ENCODE data around the gene EHD2.
"Not testable (repeated sequence)": the region's sequence is repeated elsewhere in the genome, so short reads cannot be mapped to it uniquely, and the experiment has no call there.

Gene EHD2, protein sequence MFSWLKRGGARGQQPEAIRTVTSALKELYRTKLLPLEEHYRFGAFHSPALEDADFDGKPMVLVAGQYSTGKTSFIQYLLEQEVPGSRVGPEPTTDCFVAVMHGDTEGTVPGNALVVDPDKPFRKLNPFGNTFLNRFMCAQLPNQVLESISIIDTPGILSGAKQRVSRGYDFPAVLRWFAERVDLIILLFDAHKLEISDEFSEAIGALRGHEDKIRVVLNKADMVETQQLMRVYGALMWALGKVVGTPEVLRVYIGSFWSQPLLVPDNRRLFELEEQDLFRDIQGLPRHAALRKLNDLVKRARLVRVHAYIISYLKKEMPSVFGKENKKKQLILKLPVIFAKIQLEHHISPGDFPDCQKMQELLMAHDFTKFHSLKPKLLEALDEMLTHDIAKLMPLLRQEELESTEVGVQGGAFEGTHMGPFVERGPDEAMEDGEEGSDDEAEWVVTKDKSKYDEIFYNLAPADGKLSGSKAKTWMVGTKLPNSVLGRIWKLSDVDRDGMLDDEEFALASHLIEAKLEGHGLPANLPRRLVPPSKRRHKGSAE

DNA sequence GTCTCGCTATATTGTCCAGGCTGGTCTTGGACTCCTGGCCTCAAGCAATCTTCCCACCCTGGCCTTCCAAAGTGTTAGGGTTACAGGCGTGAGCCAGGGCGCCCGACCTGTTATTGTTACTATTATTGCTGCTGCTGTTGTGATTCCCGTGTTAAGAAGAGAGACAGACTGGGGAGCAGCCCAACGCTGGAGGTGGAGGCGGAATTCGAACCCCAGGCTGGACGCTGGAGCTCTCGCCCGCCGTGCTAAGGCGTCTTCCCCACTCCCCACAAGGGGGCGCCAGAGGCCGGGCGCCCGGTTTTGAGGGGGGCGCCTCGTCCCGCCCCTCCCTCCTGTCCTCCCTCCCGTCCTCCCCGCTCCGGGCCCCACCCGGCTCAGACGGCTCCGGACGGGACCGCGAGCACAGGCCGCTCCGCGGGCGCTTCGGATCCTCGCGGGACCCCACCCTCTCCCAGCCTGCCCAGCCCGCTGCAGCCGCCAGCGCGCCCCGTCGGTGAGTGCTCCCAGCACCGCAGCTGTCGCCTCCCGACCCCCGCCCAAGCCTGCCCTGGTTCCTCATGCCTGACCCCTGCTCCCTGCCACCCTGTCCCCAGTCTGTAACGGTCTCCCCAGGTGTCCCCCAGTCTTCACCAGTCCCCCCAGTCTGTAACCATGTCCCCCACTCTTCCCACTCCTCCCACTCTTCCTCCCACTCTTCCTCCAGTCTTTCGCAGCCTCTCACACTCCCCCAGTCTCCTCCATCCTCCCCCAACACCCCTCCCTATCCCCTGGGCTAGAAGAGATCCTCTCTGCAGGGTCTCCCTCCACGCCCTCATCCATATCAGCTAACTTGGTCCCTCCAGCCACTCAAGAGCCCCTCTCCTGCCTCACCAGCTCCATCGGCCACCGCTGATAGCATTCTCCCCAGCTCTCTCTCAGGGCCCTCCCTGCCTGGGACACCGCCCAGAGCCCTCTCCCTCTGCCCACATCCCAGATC, at the start of gene EHD2:
Gene EHD2, plus strand, starts transcription at position 377 of the 976 bp plus-strand sequence. CDS start 3,191 bp downstream, outside the sequence.
- peak; percentile 31 for DNase-seq (ENCODE audit: low read depth)

GRCh38 chr19:47663435-47663910, 49.7 kb upstream of the EHD2 start:
- no peak for DNase-seq (ENCODE audit: low read depth)

GRCh38 chr19:47663911-47664771, 49.1 kb upstream of the EHD2 start:
- DNase-seq (ENCODE audit: low read depth), result no peak

DNA sequence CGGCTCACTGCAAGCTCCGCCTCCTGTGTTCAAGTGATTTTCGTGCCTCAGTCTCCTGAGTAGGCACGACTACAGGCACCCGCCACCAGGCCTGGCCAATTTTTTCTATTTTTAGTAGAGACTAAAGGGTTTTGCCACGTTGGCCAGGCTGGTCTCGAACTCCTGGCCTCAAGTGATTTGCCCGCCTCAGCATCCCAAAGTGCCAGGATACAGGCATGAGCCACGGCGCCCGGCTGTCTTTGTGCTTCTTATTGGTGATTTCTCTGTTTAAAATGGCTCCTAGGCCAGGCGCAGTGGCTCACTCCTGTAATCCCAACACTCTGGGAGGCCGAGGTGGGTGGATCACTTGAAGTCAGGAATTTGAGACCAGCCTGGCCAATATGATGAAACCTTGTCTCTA, 44.7 kb upstream of the EHD2 start:
- DNase-seq (ENCODE audit: low read depth), result not testable (repeated sequence)

- DNase-seq (ENCODE audit: low read depth), result no peak
These were observed 42.5 kb upstream of the EHD2 start for GRCh38 chr19:47670736-47671135.

DNA sequence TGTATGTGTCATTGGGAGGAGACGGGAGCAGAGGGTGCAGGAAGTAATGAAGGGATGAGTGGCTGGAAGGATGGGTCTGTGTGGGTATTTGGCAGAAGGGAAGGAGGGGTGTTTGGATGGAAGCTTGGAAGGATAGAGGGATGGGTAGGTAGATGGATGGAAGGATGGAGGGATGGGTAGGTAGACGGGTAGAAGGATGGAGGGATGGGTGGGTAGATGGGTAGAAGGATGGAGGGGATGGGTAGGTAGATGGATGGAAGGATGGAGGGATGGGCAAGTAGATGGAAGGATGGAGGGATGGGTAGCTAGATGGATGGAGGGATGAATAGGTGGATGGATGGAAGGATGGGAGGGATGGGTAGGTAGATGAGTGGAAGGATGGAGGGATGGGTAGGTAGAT, 41.7 kb upstream of the EHD2 start:
- DNase-seq (ENCODE audit: low read depth), result no peak

GRCh38 chr19:47673426-47673825, 39.8 kb upstream of the EHD2 start:
- no peak for DNase-seq (ENCODE audit: low read depth)

DNA sequence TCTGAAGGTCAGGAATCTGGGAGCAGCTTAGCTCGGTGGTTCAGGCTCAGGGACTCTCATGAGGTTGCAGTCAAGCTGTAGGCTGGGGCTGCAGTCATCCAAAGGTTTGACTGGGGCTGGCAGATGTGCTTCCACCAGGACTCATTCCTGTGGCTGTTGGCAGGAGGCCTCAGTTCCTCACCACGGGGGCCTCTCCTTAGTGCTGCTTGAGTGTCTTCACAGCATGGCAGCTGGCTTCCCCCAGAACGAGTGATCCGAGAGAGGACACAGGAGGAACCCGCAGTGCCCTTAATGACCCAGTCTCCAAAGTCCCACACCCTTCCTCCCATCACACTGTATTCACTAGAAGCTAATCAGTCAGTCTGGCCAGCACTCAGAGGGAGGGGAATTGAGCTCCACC, 38.7 kb upstream of the EHD2 start:
- no peak for DNase-seq (ENCODE audit: low read depth)

- DNase-seq (ENCODE audit: low read depth), result no peak
These were observed 38.0 kb upstream of the EHD2 start for GRCh38 chr19:47675271-47675670.

GRCh38 chr19:47675859-47676258, 37.4 kb upstream of the EHD2 start:
- DNase-seq (ENCODE audit: low read depth), result no peak

DNA sequence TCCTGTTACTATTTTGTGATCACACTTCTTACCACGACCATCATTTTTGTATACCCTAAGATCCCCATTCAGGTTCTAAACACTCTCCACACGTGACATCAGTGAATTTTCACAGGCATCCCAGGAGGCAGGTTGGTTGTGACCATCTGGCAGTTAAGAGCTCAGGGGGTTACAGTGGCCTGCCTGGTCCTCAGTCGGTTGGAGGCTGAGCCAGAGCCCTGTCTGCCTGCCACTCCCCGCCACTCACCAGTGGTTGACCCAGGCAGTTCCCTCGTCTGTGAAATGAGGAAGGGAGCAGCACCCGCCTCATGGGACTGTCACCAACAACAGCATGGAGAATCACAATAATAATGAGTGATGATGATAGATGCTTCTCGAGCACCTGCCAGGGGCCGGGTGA, 36.4 kb upstream of the EHD2 start:
- DNase-seq (ENCODE audit: low read depth), result no peak

GRCh38 chr19:47679251-47679900, 33.8 kb upstream of the EHD2 start:
- no peak for DNase-seq (ENCODE audit: low read depth)

- DNase-seq (ENCODE audit: low read depth), result no peak
These were observed 33.0 kb upstream of the EHD2 start for GRCh38 chr19:47679922-47680857.

GRCh38 chr19:47680858-47681332, 32.3 kb upstream of the EHD2 start:
- DNase-seq (ENCODE audit: low read depth), result no peak

GRCh38 chr19:47681388-47681787, 31.8 kb upstream of the EHD2 start:
- no peak for DNase-seq (ENCODE audit: low read depth)

DNA sequence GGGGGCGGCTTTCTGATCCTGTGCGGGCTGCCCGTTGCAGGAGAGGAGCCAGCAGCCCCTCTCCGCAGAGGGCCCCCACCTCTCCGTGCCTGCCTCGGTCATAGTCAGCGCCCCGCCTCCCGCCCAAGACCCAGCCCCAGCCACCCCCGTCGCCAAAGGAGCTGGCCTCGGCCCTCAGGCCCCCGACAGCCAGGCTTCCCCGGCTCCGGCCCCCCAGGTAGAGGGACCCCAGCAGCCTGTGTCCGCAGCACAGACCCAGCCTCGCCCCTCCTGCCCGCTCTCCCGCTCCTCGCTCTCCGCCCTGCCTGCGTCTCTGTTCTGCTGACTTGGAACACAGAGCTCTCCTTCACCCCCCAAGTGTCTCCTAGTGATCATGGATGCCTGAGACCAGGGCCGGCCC, 31.3 kb upstream of the EHD2 start:
- no peak for DNase-seq (ENCODE audit: low read depth)

DNA sequence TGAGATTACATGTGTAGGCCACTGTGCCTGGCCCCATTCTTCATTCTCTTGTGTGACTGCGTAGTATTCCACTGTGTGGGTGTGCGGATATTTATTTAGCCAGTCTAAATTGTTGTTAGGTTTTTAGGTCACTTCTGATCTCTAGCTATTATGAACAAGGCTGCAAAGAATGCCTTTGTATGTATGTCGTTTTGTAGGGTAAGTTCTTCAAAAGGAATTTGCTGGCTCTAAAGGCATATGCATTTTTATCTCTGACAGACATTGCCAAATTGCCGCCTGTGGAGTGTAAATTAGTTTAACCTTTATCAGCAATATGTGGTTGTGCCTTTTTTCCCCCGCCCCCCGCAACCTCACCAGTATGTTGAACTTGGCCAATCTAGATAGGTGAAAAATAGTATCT, 30.3 kb upstream of the EHD2 start:
- no peak for DNase-seq (ENCODE audit: low read depth)

DNA sequence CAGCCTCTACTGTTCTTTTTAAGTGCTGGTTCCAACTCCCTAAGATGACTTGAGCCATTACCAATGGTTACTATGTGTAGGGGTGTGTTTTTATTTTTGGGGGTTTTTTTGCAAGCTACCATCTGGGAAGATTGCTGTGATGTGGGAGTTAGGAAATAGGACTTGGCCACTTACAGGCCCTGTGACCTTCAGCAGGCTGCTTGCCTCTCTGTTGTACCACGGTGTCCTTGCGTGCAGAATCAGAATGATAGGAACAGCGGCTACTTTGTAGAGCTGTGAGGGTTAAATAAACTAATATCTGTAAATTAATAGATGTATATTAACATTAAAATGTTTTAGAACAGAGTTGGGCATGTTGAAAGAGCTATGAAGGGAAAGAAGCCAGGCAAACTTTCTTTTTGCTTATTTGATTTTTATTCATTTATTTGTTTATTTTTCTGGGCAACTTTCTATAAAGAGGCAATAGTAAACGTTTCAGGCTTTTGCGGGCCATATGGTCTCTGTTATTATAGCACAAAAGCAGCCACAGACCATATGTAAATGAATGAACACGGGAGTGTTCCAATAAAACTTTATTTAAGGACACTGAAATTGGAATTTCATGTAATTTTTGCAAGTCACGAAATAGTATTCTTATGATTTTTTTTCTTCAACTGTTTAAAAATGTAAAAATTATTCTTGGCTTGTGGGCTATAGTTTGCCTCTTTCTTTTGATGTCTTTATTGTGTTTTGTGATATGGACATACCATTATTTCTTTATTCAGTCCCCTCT, 26.4 kb upstream of the EHD2 start:
- DNase-seq (ENCODE audit: low read depth), result no peak

DNA sequence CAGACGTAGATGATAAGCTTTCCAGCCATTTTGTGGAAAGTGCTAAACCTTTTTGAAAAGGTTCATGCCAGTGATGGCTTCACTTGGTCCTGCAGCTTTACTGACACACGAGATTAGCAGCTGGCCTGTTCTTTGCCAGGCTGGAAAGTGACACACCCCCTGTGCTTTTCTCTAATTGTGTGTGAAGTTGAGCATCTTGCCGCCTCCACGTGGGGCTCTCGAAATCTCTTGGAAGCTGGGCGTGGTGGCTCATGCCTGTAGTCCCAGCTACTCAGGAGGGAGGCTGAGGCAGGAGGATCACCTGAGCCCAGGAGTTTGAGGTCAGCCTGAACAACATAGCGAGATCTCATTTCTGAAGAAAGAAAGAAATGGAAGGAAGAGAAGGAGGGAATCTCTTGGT, 25.3 kb upstream of the EHD2 start:
- no peak for DNase-seq (ENCODE audit: low read depth)

Data from activated T-helper 9 cell treated with anti-CD3 and anti-CD28 coated beads, Interleukin-2, amount 50 U/mL, for 16 hours (primary cell).